ENCODE results near the gene PMF1.

Gene PMF1

GRCh38 chr1:156230473-156230837 lies 17.6 kb downstream of the PMF1 start:
- no peak for DNase-seq (ENCODE audit: extremely low spot score)
- ChIA-PET CTCF (interaction anchor here (0.6 to 14.6 kb wide), 5 partner anchors 11 to 135 kb away, joined by 3 to 306 read pairs (median 3); partner anchors contain the start of genes PMF1 and SEMA4A), POLR2A (interaction anchor here (0.7 kb wide), 1 partner anchor 21 kb away, joined by 14 read pairs; no protein-coding TSS in a partner anchor)
- no peak for TF ChIP-seq CTCF (IDR thresholded peaks at IDR 0.05; ENCODE audit: control extremely low read depth, extremely low read depth, low read depth, missing control alignments)

- TF ChIP-seq CTCF (IDR thresholded peaks at IDR 0.05; ENCODE audit: control extremely low read depth, extremely low read depth, low read depth, missing control alignments): no peak
- CTCF ChIA-PET: interaction anchor here (1.3 to 3.3 kb wide), 6 partner anchors 9 to 136 kb away, joined by 3 to 9 read pairs (median 7); partner anchors contain the start of genes BGLAP and TMEM79
- POLR2A ChIA-PET: no interaction called here
- DNase-seq (ENCODE audit: extremely low spot score): no peak
Observed at GRCh38 chr1:156232201-156232894, 19.5 kb downstream of the PMF1 start.

GRCh38 chr1:156233426-156234127 lies 20.8 kb downstream of the PMF1 start:
- ChIA-PET CTCF (interaction anchor here (1.3 to 3.3 kb wide), 6 partner anchors 9 to 137 kb away, joined by 3 to 9 read pairs (median 7); partner anchors contain the start of genes BGLAP and TMEM79), POLR2A (interaction anchor here (0.6 kb wide), 3 partner anchors 9 to 47 kb away, joined by 3 to 5 read pairs (median 4); partner anchors contain the start of gene PMF1)
- no peak for TF ChIP-seq CTCF (IDR thresholded peaks at IDR 0.05; ENCODE audit: control extremely low read depth, extremely low read depth, low read depth, missing control alignments)
- no peak for DNase-seq (ENCODE audit: extremely low spot score)

GRCh38 chr1:156236164-156236563 lies 23.4 kb downstream of the PMF1 start:
- no peak for DNase-seq (ENCODE audit: extremely low spot score)
- no peak for TF ChIP-seq CTCF (IDR thresholded peaks at IDR 0.05; ENCODE audit: control extremely low read depth, extremely low read depth, low read depth, missing control alignments)
- POLR2A ChIA-PET: no interaction called here
- CTCF ChIA-PET: no interaction called here

GRCh38 chr1:156238248-156238647 lies 25.4 kb downstream of the PMF1 start:
- no peak for DNase-seq (ENCODE audit: extremely low spot score)
- POLR2A ChIA-PET: interaction anchor here (0.6 kb wide), 1 partner anchor 13 kb away, joined by 5 read pairs; no protein-coding TSS in a partner anchor
- CTCF ChIA-PET: interaction anchor here (1.0 to 2.8 kb wide), 4 partner anchors 10 to 141 kb away, joined by 4 to 12 read pairs (median 7); no protein-coding TSS in a partner anchor
- no peak for TF ChIP-seq CTCF (IDR thresholded peaks at IDR 0.05; ENCODE audit: control extremely low read depth, extremely low read depth, low read depth, missing control alignments)

GRCh38 chr1:156241311-156241811 lies 28.6 kb downstream of the PMF1 start:
- DNase-seq (ENCODE audit: extremely low spot score): no peak
- ChIA-PET POLR2A (interaction anchor here (0.6 to 1.2 kb wide), 2 partner anchors 37 to 209 kb away, joined by 4 to 5 read pairs; no protein-coding TSS in a partner anchor), CTCF (interaction anchor here (1.1 to 1.8 kb wide), 4 partner anchors 8 to 19 kb away, joined by 4 to 7 read pairs (median 4); no protein-coding TSS in a partner anchor)
- no peak for TF ChIP-seq CTCF (IDR thresholded peaks at IDR 0.05; ENCODE audit: control extremely low read depth, extremely low read depth, low read depth, missing control alignments)

Data from GM10248 (cell line).